CD4-positive, alpha-beta T cell treated with Interleukin-12 subunit alpha and Interleukin-12 subunit beta, for 1 hour (primary cell): Measurements from ENCODE around the gene NOX4.
"Not testable (repeated sequence)": the region's sequence is repeated elsewhere in the genome, so short reads cannot be mapped to it uniquely, and the experiment has no call there.

Source experiments
- DNase-seq: peaks from one replicate; pipeline ENCODE4 v3.0.0-alpha.2; 2020

The NOX4 gene

GRCh38 chr11:89457190-89457589, 34.0 kb downstream of the NOX4 start:
- no peak for DNase-seq

- no peak for DNase-seq
These were observed 34.5 kb downstream of the NOX4 start for GRCh38 chr11:89456681-89457080.

- no peak for DNase-seq
These were observed 38.4 kb downstream of the NOX4 start for GRCh38 chr11:89452780-89453179.

GRCh38 chr11:89447845-89448244, 43.3 kb downstream of the NOX4 start:
- DNase-seq = no peak

- DNase-seq = no peak
These were observed 47.5 kb downstream of the NOX4 start for GRCh38 chr11:89443361-89444322.

GRCh38 chr11:89442801-89443200, 48.4 kb downstream of the NOX4 start:
- DNase-seq = no peak

- no peak for DNase-seq
These were observed 49.6 kb downstream of the NOX4 start for GRCh38 chr11:89441606-89442005.

- DNase-seq = no peak
These were observed 53.9 kb downstream of the NOX4 start for GRCh38 chr11:89437317-89437716.

- no peak for DNase-seq
These were observed 55.1 kb downstream of the NOX4 start for GRCh38 chr11:89436071-89436470.

GRCh38 chr11:89433278-89433677, 57.9 kb downstream of the NOX4 start:
- no peak for DNase-seq

GRCh38 chr11:89432182-89432581, 59.0 kb downstream of the NOX4 start:
- not testable (repeated sequence) for DNase-seq

- DNase-seq = not testable (repeated sequence)
These were observed 64.7 kb downstream of the NOX4 start for GRCh38 chr11:89426501-89426900.

- DNase-seq = no peak
These were observed 69.5 kb downstream of the NOX4 start for GRCh38 chr11:89421718-89422117.

- no peak for DNase-seq
These were observed 70.2 kb downstream of the NOX4 start for GRCh38 chr11:89420981-89421380.

GRCh38 chr11:89416961-89417360, 74.2 kb downstream of the NOX4 start:
- no peak for DNase-seq

GRCh38 chr11:89411112-89411511, 80.1 kb downstream of the NOX4 start:
- DNase-seq = not testable (repeated sequence)

- not testable (repeated sequence) for DNase-seq
These were observed 80.5 kb downstream of the NOX4 start for GRCh38 chr11:89410666-89411065.

- not testable (repeated sequence) for DNase-seq
These were observed 82.7 kb downstream of the NOX4 start for GRCh38 chr11:89408441-89408840.

GRCh38 chr11:89405629-89406028, 85.5 kb downstream of the NOX4 start:
- no peak for DNase-seq

GRCh38 chr11:89391654-89392053, 99.5 kb downstream of the NOX4 start:
- not testable (repeated sequence) for DNase-seq

GRCh38 chr11:89387501-89387900, 103.7 kb downstream of the NOX4 start:
- DNase-seq = not testable (repeated sequence)

GRCh38 chr11:89382986-89383385, 108.2 kb downstream of the NOX4 start:
- DNase-seq = not testable (repeated sequence)

- no peak for DNase-seq
These were observed 110.1 kb downstream of the NOX4 start for GRCh38 chr11:89381094-89381493.

- DNase-seq = not testable (repeated sequence)
These were observed 111.0 kb downstream of the NOX4 start for GRCh38 chr11:89379976-89380771.
